GM18868 (cell line): Measurements from ENCODE around the gene LTBP3.

Experiments used
- ATAC-seq: cut with Tn5 transposase; IDR thresholded peaks from one replicate; pipeline ENCODE4 v1.9.1; 2021; ENCODE audit warnings: mild to moderate bottlenecking, moderate library complexity; ENCODE audit not compliant: unreplicated experiment

The LTBP3 gene

GRCh38 chr11:65558002-65558929 is at the start of gene LTBP3:
Gene LTBP3, minus strand, starts transcription at chr11:65558359. Its CDS starts 400 bp downstream, at chr11:65557959.
- no peak for ATAC-seq

- ATAC-seq = no peak
Measured at GRCh38 chr11:65606876-65607613, 48.9 kb upstream of the LTBP3 start.

- ATAC-seq = no peak
Measured at GRCh38 chr11:65604258-65604657, 46.1 kb upstream of the LTBP3 start.

- ATAC-seq = no peak
Measured at GRCh38 chr11:65599955-65600246, 41.7 kb upstream of the LTBP3 start.

GRCh38 chr11:65599216-65599954 is 41.2 kb upstream of the LTBP3 start:
- no peak for ATAC-seq

GRCh38 chr11:65598258-65598699 is 40.1 kb upstream of the LTBP3 start:
- no peak for ATAC-seq

GRCh38 chr11:65596520-65596919 is 38.4 kb upstream of the LTBP3 start:
- no peak for ATAC-seq

- no peak for ATAC-seq
Measured at GRCh38 chr11:65595543-65596281, 37.6 kb upstream of the LTBP3 start, which contains the start of gene KCNK7. Gene KCNK7, minus strand, starts transcription at chr11:65595800. Its CDS starts 28 bp downstream, at chr11:65595772.

- ATAC-seq = no peak
Measured at GRCh38 chr11:65595131-65595530, 37.0 kb upstream of the LTBP3 start.

GRCh38 chr11:65593518-65594414 is 35.6 kb upstream of the LTBP3 start:
- ATAC-seq = no peak

GRCh38 chr11:65592858-65593517 is 34.8 kb upstream of the LTBP3 start:
- ATAC-seq = no peak

GRCh38 chr11:65591939-65592857 is 34.0 kb upstream of the LTBP3 start:
- no peak for ATAC-seq

GRCh38 chr11:65590240-65590738 is 32.1 kb upstream of the LTBP3 start:
- no peak for ATAC-seq

- ATAC-seq = peak; percentile 44
Measured at GRCh38 chr11:65589444-65590239, 31.5 kb upstream of the LTBP3 start.

GRCh38 chr11:65588199-65589054 is 30.3 kb upstream of the LTBP3 start:
- peak; percentile 73 for ATAC-seq

GRCh38 chr11:65586676-65587075 is 28.5 kb upstream of the LTBP3 start:
- no peak for ATAC-seq
